PFSK-1 (cell line): Measurements from ENCODE around the gene OR2A1. TPM values are rescaled to one million over a fixed set of nuclear protein-coding genes. Genes with fewer than 3 reads are reported as not detected.
"Not testable (repeated sequence)": the region's sequence is repeated elsewhere in the genome, so short reads cannot be mapped to it uniquely, and the experiment has no call there.

Experiments used
- FOXP2 ChIP-seq: optimal IDR thresholded peaks from 2 replicates; pipeline ENCODE3; 2011; ENCODE audit warnings: borderline replicate concordance, control low read depth, inconsistent platforms; ENCODE audit not compliant: insufficient read depth; ENCODE audit errors: extremely low read length, extremely low read depth
- POLR2AphosphoS5 ChIP-seq: IDR thresholded peaks from 2 replicates; pipeline ENCODE4 v1.6.1; 2012; ENCODE audit warnings: low read depth, mild to moderate bottlenecking, control low read depth, low read length, moderate library complexity
- SIN3A ChIP-seq: IDR thresholded peaks from 2 replicates; pipeline ENCODE4 v1.6.1; 2012; ENCODE audit warnings: mild to moderate bottlenecking, low read length, moderate library complexity, borderline replicate concordance; ENCODE audit not compliant: insufficient read depth
- TAF1 ChIP-seq: IDR thresholded peaks from 2 replicates; pipeline ENCODE4 v1.6.1; 2012; ENCODE audit warnings: low read length, control low read depth, borderline replicate concordance; ENCODE audit not compliant: insufficient read depth
- polyA plus RNA-seq: library from polyadenylated mRNA; unstranded; fragments of >200 nt; gene quantifications from one replicate; pipeline ENCODE4 v1.2.1, GENCODE V29; 2012; ENCODE audit warnings: low read depth, missing spikeins; ENCODE audit not compliant: insufficient read length
- TF ChIP-seq, protein P1 (sequence below), 2 experiments: IDR thresholded peaks; 2 replicates each; pipeline versions ENCODE4 v1.6.1 to v1.8.0; 2011 to 2012; ENCODE audit warnings: low read depth in 2 of 2, low read length in 2 of 2, control low read depth in 1 of 2, inconsistent platforms in 1 of 2, mild to moderate bottlenecking in 1 of 2, moderate library complexity in 1 of 2; ENCODE audit not compliant: insufficient read depth in 1 of 2

The OR2A1 gene, protein sequence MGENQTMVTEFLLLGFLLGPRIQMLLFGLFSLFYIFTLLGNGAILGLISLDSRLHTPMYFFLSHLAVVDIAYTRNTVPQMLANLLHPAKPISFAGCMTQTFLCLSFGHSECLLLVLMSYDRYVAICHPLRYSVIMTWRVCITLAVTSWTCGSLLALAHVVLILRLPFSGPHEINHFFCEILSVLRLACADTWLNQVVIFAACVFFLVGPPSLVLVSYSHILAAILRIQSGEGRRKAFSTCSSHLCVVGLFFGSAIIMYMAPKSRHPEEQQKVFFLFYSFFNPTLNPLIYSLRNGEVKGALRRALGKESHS
- polyA plus RNA-seq = not detected

DNA sequence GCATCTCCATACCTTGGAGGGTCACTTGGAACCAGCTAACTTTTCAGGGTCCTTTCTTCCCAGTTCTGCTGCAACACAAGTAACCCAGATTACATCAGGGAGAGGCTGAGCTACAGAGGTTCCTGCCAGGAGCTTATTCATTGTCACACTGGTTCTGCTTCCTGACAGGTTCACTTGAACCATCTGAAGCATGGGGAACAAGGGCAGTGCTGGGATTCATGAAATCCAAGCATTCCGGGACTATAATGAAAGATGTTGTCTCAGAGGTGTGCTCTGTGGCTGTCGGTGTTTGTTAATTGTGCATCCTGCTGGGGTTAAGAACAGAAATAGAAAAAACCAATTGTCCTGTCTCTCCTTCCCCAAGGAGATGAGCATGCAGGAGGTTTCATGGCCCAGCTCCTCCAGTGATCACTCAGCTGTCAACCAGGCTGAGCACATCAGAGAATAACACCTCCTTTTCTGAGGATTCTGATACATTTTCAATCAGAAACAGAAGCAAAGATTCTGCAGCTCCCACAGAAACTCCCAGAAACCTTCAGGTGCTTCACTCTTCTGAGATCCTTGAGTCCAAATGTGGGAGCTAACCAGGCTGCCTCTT lies at the start of gene OR2A1:
OR2A1 (plus strand) TSS at position 548 of the 598 bp plus-strand sequence. CDS start 5,706 bp downstream, outside the sequence.
- not testable (repeated sequence) for TF ChIP-seq TAF1, POLR2AphosphoS5, SIN3A

DNA sequence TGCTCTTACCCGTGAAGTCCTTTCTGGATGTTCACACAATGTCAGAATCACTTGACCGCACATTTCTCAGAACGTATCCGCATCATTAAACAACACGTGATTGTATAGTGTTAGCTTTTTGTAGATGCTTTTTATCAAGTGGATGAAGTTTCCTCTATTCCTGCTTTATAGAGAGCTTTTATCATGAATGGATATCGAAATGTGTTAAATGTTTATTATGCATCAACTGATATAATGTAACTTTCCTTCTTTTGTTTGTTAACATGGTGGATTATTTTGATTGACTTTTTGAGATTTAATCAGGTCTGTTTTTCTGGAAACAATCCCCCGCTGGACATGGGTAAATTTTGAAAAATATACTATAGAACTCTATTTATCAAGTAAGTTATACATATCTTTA lies 47.5 kb upstream of the OR2A1 start, which contains the start of gene OR2A7:
OR2A7 (minus strand) TSS at position 101 of the 400 bp plus-strand sequence. CDS start 5,164 bp downstream, outside the sequence.
- not testable (repeated sequence) for TF ChIP-seq FOXP2, POLR2AphosphoS5
- TF ChIP-seq, protein P1, sequence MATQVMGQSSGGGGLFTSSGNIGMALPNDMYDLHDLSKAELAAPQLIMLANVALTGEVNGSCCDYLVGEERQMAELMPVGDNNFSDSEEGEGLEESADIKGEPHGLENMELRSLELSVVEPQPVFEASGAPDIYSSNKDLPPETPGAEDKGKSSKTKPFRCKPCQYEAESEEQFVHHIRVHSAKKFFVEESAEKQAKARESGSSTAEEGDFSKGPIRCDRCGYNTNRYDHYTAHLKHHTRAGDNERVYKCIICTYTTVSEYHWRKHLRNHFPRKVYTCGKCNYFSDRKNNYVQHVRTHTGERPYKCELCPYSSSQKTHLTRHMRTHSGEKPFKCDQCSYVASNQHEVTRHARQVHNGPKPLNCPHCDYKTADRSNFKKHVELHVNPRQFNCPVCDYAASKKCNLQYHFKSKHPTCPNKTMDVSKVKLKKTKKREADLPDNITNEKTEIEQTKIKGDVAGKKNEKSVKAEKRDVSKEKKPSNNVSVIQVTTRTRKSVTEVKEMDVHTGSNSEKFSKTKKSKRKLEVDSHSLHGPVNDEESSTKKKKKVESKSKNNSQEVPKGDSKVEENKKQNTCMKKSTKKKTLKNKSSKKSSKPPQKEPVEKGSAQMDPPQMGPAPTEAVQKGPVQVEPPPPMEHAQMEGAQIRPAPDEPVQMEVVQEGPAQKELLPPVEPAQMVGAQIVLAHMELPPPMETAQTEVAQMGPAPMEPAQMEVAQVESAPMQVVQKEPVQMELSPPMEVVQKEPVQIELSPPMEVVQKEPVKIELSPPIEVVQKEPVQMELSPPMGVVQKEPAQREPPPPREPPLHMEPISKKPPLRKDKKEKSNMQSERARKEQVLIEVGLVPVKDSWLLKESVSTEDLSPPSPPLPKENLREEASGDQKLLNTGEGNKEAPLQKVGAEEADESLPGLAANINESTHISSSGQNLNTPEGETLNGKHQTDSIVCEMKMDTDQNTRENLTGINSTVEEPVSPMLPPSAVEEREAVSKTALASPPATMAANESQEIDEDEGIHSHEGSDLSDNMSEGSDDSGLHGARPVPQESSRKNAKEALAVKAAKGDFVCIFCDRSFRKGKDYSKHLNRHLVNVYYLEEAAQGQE (IDR thresholded peaks at IDR 0.05; ENCODE audit: insufficient read depth in 1 of 2, low read depth in 2 of 2, low read length in 2 of 2) = not testable (repeated sequence)

DNA sequence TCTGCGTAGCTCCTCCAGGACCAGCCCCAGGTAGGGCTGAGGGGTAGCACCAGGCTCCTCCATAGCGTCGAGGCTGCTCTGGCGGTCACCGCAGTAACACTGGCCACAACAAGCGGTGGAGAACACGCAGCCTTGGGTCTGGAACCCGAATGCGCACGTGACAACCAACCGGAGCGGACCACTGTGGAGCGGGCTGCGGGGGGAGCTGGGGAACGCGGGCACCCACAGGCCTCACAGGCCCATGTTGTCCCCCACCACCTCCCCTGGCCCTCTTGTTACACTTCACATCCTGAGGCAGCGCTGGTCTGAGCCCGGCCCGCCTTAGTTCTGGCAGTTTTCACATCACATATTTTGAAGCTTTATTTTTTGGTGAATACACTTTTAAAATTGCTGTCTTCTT lies 43.0 kb upstream of the OR2A1 start, which contains the start of gene CTAGE8:
CTAGE8 (minus strand) TSS at position 101 of the 400 bp plus-strand sequence; CDS start at position 63, 38 bp downstream.
- TF ChIP-seq SIN3A, POLR2AphosphoS5, TAF1: not testable (repeated sequence)

DNA sequence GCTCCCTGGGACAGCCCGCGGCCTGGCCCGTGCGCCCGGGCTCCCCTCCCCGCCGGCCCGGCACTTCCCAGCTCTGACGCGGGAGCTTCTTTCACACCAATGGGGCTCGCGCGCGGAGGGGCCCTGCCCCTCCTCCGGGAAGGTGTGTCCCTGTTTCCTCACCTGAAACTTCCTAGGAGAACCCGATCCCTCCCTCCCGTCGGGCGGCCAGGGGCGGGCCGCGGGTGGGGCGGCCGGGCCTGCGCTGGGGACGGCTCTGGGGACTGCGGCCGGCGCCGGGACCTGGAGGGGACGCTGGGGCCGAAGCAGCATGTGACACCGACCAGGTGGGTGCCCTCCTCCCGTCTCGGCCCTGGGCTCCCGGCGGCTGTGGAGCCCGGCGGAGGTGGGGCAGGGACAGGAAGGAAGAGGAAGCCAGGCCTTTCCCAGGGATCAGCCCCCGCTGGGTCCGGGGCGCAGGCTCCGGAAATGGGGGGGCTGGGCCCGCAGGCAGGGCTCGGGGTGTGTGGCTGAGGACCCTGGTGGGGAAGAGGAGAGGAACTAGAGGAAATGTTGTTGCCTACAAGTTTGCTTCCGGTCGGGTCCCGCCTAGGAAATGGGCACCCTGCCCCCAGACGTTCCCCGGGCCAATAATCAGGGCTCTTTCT lies 43.1 kb downstream of the OR2A1 start, which contains the start of gene ARHGEF5:
ARHGEF5 (plus strand) TSS at position 227 of the 647 bp plus-strand sequence. CDS start 7,268 bp downstream, outside the sequence.
- not testable (repeated sequence) for TF ChIP-seq POLR2AphosphoS5, SIN3A, TAF1
